ENCODE data around the gene ANAPC15. TPM values are rescaled to one million over a fixed set of nuclear protein-coding genes. Genes with fewer than 3 reads are reported as not detected.

Gene ANAPC15
- total and polyA plus RNA-seq, 2 of the 4 experiments (the other 2 are of a cell fraction), result 66.3 to 84.2 TPM

DNA sequence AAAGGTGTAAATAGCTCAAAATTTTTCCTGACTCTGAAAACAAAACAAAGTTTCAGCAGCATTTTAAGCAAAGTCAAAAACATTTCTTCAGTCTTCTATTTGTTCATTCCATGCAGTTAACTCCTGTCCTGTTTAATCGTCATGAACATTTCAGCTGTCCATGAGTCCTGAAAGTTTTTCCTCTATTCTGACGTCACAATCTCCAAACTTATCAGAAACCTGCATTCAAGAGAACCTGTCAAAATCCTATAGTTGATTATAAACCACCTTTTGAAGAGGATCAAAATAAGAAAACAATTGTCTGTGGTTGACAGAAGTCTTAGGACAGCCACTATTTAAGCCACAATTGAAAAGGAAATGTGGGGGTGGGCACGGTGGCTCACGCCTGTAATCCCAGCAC lies 38.4 kb upstream of the ANAPC15 start:
- BruUV-seq (replicated peaks), result no TSS peak
- in situ Hi-C loops (cut with MboI; ENCODE audit: low sequenced_read_pairs), result no loop called here
- intact Hi-C loops (cut with micrococcal nuclease), result no loop called here
- no peak overlapping the region for H2AK9ac ChIP-seq (replicated peaks; ENCODE audit: low read depth, low read length, poor library complexity)
- no peaks in the 10 kb centered on the region for H3K79me1 ChIP-seq (ENCODE audit: low read depth in 1 of 2, low read length in 2 of 2)
- ATAC-seq (ENCODE audit: low read depth), result no peak
- H2AK5ac ChIP-seq (ENCODE audit: low read depth, low read length), result no peak overlapping the region
- no peak overlapping the region for H3K4ac ChIP-seq (ENCODE audit: low read depth, low read length)
- TF ChIP-seq CEBPB (IDR thresholded peaks at IDR 0.05; ENCODE audit: low read depth, low read length), result no peak
- no peak for TF ChIP-seq POLR2A (IDR thresholded peaks at IDR 0.05; ENCODE audit: low read depth, low read length)
- TF ChIP-seq, protein P1, sequence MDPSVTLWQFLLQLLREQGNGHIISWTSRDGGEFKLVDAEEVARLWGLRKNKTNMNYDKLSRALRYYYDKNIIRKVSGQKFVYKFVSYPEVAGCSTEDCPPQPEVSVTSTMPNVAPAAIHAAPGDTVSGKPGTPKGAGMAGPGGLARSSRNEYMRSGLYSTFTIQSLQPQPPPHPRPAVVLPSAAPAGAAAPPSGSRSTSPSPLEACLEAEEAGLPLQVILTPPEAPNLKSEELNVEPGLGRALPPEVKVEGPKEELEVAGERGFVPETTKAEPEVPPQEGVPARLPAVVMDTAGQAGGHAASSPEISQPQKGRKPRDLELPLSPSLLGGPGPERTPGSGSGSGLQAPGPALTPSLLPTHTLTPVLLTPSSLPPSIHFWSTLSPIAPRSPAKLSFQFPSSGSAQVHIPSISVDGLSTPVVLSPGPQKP (IDR thresholded peaks at IDR 0.05; ENCODE audit: borderline replicate concordance, low read depth, low read length), result no peak
- TF ChIP-seq CHD1 (IDR thresholded peaks at IDR 0.05; ENCODE audit: low read depth, low read length), result no peak
- no peak for TF ChIP-seq MAFK (IDR thresholded peaks at IDR 0.05; ENCODE audit: low read depth, low read length)
- H2BK20ac ChIP-seq (ENCODE audit: low read depth, low read length), result no peak overlapping the region
- H3K27me3 ChIP-seq (ENCODE audit: control insufficient read depth, insufficient read depth, low read length), result peaks cover 2% of the 10 kb centered on the region; the same call in 1 of the 2 replicates
- H3K36me3 ChIP-seq (ENCODE audit: control insufficient read depth, insufficient read depth, low read length), result no peaks in the 10 kb centered on the region
- ChIA-PET CTCF (no interaction called here), POLR2A (ENCODE audit: unreplicated experiment) (no interaction called here)
- 0 out of 2 replicates have a peak, but pooled peaks cover 5% of the 10 kb centered on the region for H3K9me1 ChIP-seq (ENCODE audit: insufficient read depth, low read length)
- H3K9ac ChIP-seq (ENCODE audit: low read depth, low read length), result no peak overlapping the region
- no peak overlapping the region for H2BK120ac ChIP-seq (ENCODE audit: low read depth, low read length)
- H2BK15ac ChIP-seq (ENCODE audit: low read depth, low read length), result no peak overlapping the region
- H2BK5ac ChIP-seq (ENCODE audit: low read depth, low read length, poor library complexity, severe bottlenecking), result no peak overlapping the region
- no peak overlapping the region for H3K56ac ChIP-seq (ENCODE audit: extremely low read depth, insufficient read depth, low read length)
- DNase-seq, result no peak
- no peak overlapping the region for H2AFZ ChIP-seq (replicated peaks; ENCODE audit: low read length, poor library complexity)
- no peak overlapping the region for H3K18ac ChIP-seq (ENCODE audit: low read depth, low read length)
- no peak overlapping the region for H3K23ac ChIP-seq (ENCODE audit: low read depth, low read length)
- H4K91ac ChIP-seq (ENCODE audit: insufficient read depth, low read depth, low read length), result no peak overlapping the region
- H4K20me1 ChIP-seq (ENCODE audit: insufficient read depth, low read length), result no peaks in the 10 kb centered on the region
- no peak overlapping the region for H4K8ac ChIP-seq (ENCODE audit: low read depth in 2 of 2, low read length in 2 of 2)
- H3K14ac ChIP-seq (replicated peaks; ENCODE audit: low read depth, low read length), result no peak overlapping the region
- no peaks in the 10 kb centered on the region for H3K4me1 ChIP-seq (ENCODE audit: control insufficient read depth, insufficient read depth, low read length)
- no peak overlapping the region for H3K4me2 ChIP-seq (ENCODE audit: low read depth, low read length)
- H3K4me3 ChIP-seq (ENCODE audit: insufficient read depth, low read depth, low read length), result no peak overlapping the region
- dilution Hi-C loops (cut with HindIII; ENCODE audit: low sequenced_read_pairs, unreplicated experiment), result no loop called here
- 100% methylated on average over 1 of the region's 4 CpGs; no CpG with 5 or more reads in 1 of the 2 experiments for WGBS, 2 experiments (ENCODE audit: extremely low coverage in 2 of 2, insufficient read length in 1 of 2)
- H4K5ac ChIP-seq (ENCODE audit: low read depth, low read length), result no peak overlapping the region
- H3K9me3 ChIP-seq (ENCODE audit: control insufficient read depth, insufficient read depth, low read length), result no peaks in the 10 kb centered on the region
- H3K27ac ChIP-seq (ENCODE audit: insufficient read depth, low read length), result no peak overlapping the region
